CD4-positive, alpha-beta T cell treated with Interleukin-10 for 1 hour (primary cell): ENCODE data around the gene KCNJ11.
"Not testable (repeated sequence)": the region's sequence is repeated elsewhere in the genome, so short reads cannot be mapped to it uniquely, and the experiment has no call there.

ENCODE experiments used
- DNase-seq: peaks from one replicate; pipeline ENCODE4 v3.0.0-alpha.2; 2020

Gene KCNJ11

GRCh38 chr11:17388609-17389210, at the start of gene KCNJ11:
Gene KCNJ11, minus strand, starts transcription at chr11:17388659. Its CDS starts 568 bp downstream, at chr11:17388091.
- DNase-seq: no peak

DNA sequence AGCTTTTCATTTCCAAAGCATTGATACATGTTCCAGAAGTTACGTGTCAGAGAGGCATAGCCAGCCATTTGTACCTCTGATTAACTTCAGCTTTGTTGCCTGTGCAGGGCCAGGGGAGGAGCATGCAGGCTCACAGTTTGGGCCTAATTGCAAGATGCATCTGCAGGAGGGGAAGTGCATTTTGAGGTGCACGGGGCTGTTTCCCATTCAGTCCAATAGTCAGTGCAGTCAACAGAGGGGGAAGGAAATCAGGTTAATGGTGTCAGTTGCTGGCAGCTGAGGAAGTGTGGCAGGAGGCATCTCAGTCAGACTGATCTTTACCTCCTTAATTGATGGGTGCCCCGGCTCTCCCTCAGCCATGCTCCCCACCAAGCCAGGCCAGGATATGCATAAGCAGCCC, 48.9 kb upstream of the KCNJ11 start:
- no peak for DNase-seq

DNA sequence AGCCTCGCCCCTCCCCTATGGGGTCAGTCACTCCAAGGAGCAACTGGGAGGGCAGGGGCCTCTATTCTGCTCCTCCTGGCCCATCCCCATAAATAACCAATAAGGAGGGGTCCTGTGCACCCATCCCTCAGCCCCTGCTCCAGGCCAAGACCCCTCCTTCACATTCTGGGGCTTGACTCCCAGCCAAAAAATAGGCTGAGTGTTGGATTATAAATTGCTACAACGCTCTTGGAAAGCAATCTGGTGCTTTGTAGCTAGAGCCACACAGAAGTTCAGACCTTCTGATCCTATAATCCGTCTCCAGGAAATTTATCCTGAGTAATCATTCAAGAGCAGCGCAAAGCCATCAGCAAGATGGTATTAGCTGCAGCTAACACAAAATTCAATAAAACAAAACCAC, 45.6 kb upstream of the KCNJ11 start:
- DNase-seq: no peak

DNA sequence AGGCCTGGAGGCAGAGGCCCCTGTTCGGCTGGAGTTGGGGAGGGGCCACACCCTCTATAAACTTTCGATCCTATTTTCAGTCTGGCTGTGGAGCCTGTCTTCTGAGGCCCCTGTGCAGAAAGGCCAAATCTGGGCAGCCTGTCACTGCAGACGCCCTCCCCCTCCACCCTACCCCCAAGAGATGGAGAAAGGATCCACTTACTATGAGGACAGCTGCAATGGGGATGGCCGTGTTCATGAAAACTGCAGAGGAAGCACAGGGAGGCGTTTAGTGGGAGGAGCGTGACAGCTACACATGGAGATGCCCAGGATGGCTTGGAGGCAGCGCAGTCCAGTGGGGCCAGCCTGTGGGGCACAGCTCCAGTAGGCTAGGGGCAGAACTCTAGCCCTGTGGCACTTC, 43.5 kb upstream of the KCNJ11 start:
- no peak for DNase-seq

GRCh38 chr11:17431139-17431538, 42.7 kb upstream of the KCNJ11 start:
- no peak for DNase-seq

GRCh38 chr11:17430616-17431015, 42.2 kb upstream of the KCNJ11 start:
- no peak for DNase-seq

DNA sequence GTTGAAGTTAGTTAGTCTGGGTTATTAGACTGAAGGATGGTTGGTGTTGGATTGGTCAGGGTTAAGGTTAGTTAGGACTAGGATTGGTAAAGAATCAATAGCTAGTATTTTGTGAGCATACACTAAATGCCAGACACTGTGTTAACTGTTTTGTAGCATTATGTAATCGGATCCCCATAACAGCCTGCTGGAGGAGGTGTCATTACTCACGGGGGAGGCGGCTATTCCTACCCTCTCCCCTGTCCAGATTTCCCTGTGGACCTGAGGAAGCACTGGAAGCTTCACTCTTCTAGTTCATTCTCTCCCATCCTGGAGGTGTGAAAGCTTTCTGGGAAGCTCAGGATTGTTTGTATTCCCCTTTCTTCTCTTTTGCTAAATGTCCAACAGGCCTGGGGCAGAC, 40.5 kb upstream of the KCNJ11 start:
- DNase-seq: no peak

DNA sequence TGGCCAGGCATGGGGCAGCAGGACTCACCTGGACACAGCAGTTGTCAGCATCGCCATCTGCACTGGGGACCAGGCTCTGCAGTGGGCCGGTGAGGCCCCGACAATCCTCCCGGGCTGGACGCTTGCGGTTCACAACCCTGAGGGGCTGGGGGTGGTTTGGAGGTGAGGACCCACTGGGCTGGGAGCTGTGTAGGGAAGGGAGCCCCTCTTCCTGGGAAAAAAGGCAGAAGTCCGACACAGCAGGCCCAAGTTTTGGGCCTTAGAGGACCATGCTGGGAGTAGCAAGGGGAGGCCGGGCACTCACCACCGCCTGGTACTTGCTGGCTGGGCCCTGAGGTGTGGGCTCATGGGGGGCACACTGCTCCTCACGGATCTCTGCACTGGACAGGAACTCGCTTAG, 39.8 kb upstream of the KCNJ11 start:
- DNase-seq: no peak

- DNase-seq: not testable (repeated sequence)
These were observed 37.8 kb upstream of the KCNJ11 start for GRCh38 chr11:17426233-17426632.

- DNase-seq: no peak
These were observed 35.3 kb upstream of the KCNJ11 start for GRCh38 chr11:17423533-17424310.

- no peak for DNase-seq
These were observed 33.3 kb upstream of the KCNJ11 start for GRCh38 chr11:17421781-17422180.

- no peak for DNase-seq
These were observed 30.1 kb upstream of the KCNJ11 start for GRCh38 chr11:17418444-17419081.

DNA sequence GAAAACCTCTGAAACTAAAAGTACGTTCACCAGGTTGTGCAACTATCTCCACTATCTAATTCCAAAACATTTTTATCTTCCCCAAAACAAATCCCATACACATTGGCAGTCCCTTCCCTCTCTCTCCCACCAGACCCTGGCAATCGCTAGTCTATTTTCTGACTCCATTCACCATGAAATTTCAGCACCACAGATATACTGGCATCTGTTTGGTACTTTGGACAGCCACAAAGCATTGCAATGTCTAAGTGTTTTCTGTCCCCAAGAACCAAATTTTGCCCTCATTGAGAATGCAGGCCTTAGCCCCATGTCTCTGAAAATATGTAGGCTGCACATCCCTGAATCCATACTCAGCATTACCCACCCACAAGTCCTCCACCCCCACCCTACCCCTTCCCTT, 28.0 kb upstream of the KCNJ11 start:
- DNase-seq: no peak

GRCh38 chr11:17415523-17416104, 27.2 kb upstream of the KCNJ11 start:
- no peak for DNase-seq

DNA sequence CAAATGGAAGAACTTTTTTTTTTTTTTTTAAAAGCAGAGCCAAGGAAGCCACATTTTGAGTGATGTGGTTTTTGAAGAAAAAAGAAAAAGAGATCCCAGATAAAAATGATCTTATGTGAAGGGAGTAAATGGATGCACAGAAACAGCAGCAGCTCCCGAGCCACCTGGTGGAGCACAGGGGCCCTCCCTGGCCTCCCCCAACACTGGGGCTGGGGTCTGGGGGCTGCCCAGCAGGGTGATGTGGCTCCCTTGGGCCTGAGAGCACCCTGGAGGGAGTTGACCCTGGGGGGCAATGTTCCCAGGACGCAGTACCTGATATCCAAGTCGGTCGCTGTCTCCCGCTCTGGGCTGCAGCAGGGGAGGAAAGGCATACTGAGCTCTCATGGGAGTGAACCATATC, 26.5 kb upstream of the KCNJ11 start:
- no peak for DNase-seq

DNA sequence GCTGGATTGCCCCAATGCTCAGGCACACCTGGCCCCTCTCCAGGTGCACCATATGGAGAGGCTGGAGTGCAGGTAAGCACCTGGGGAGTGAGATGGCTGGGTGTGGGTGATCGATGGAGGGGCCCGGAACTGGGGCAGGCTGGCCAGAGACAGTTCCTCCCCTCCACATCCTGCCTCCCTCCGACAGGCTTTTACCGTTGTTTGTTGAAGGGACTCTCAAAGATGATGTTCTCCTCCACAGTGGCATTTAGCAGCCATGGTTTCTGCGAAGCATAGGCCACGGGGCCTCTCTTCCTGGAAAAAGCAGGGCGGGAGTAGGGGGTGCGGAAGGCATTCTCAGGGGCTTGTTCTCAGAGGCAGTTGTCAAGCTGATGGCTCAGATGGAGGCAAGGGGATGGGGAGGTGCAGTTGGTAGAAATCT, 25.9 kb upstream of the KCNJ11 start:
- no peak for DNase-seq

DNA sequence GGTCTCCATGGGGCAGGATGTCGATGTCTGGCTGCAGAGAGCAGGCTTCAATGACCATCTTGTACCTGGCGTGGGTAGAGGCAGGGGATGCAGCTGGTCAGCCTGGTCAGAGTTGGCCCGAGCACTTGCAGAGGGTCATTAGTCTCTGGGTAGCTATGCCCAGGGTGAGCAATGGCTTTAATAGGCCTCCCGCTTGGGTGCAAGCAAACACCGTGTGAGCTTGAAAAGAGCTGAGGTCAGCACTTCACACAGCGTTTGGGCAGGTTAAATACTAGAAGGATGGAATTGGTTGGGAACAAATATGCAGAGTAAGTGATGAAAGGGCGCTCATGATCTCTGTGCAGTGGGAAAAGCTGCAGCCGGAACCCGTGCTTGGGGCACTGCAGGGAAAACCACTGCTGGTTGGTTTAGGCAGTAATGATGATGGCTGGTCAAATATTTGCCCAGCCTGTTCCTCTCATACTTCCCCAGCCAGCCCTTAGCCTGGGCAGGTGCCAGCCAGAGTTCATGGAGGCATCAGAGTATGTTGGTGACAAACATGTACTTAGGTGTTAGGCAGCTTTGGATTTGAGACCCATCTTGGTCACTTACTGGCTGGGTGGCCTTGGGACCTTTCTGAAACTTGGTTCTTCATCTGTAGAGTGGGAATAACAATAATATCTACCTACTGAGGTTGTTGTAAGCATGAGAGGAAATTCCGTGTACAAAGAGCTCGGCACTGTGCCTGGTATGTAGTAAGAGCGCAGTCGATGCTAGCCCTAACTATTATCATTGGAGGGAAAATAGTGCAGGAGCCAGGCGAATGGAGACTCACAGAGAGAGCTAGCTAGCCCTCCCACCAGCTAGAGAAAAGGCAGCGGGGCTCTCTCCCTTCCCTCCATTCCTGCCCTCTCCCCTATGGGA, 25.2 kb upstream of the KCNJ11 start:
- DNase-seq: no peak

GRCh38 chr11:17412488-17413180, 24.2 kb upstream of the KCNJ11 start:
- no peak for DNase-seq

DNA sequence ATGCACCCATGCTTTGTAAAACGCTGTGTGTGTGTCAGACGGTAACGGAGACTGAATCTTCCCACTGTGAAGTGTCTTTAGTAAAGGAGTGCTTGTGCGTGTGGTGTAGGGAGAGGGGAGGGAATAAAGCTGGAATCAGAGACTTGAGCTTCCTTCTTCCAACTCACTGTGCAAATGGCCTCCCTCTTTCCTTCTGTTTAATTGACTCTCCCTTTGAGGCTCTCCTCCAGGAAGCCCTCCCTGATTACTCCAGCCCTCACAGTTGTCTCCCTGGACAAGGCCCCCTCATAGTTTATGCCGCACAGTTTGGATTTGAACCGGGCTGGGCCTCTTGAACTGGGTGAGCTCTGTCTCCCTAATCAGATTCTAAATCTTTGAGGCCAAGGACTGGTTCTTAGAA, 23.0 kb upstream of the KCNJ11 start:
- DNase-seq: no peak

- no peak for DNase-seq
These were observed 22.3 kb upstream of the KCNJ11 start for GRCh38 chr11:17410606-17411379.

- DNase-seq: no peak
These were observed 20.2 kb upstream of the KCNJ11 start for GRCh38 chr11:17408641-17409040.
